GM23338 (cell line): ENCODE measurements around the gene SLCO3A1. TPM values are rescaled to one million over a fixed set of nuclear protein-coding genes. Genes with fewer than 3 reads are reported as not detected.

ENCODE experiments used
- ATAC-seq: fragments of 200-7000 bp; cut with Tn5 transposase; 3 replicates; pipeline ENCODE4 v1.9.1; 2020
- DNase-seq: peaks from one replicate; pipeline ENCODE4 v3.0.0-alpha.2; 2015; ENCODE audit warnings: low spot score
- H2AFZ ChIP-seq: fragments of 200-600 bp; sonication (generic); 2 replicates; pipeline ENCODE4 v1.8.0; 2016; ENCODE audit warnings: antibody characterized with exemption, mild to moderate bottlenecking, moderate library complexity
- H3F3A ChIP-seq: fragments of 200-600 bp; sonication (generic); replicated peaks from 2 replicates; pipeline ENCODE4 v1.8.0; 2017; ENCODE audit warnings: antibody characterized with exemption, mixed run types, low read depth
- H3K27ac ChIP-seq: fragments of 200-600 bp; sonication (generic); 2 replicates; pipeline ENCODE4 v1.6.1; 2016; ENCODE audit warnings: low read depth
- H3K27me3 ChIP-seq: fragments of 200-600 bp; sonication (generic); 2 replicates; pipeline ENCODE4 v1.8.0; 2016; ENCODE audit warnings: mild to moderate bottlenecking, mixed run types, moderate library complexity; ENCODE audit not compliant: insufficient read depth
- H3K36me3 ChIP-seq: fragments of 200-600 bp; sonication (generic); 2 replicates; pipeline ENCODE4 v1.8.0; 2016; ENCODE audit warnings: mild to moderate bottlenecking; ENCODE audit not compliant: insufficient read depth
- H3K4me1 ChIP-seq: fragments of 200-600 bp; sonication (generic); 2 replicates; pipeline ENCODE4 v1.8.0; 2016; ENCODE audit warnings: mild to moderate bottlenecking, moderate library complexity; ENCODE audit not compliant: insufficient read depth
- H3K4me2 ChIP-seq: fragments of 200-600 bp; sonication (generic); 2 replicates; pipeline ENCODE4 v1.7.1; 2017; ENCODE audit warnings: mixed run types
- H3K4me3 ChIP-seq: fragments of 200-600 bp; sonication (generic); 2 replicates; pipeline ENCODE4 v1.6.1; 2016; ENCODE audit warnings: mixed run types
- H3K79me2 ChIP-seq: fragments of 200-600 bp; sonication (generic); replicated peaks from 2 replicates; pipeline ENCODE4 v1.8.0; 2017; ENCODE audit warnings: mild to moderate bottlenecking; ENCODE audit not compliant: insufficient read depth
- H3K9me2 ChIP-seq: fragments of 200-600 bp; sonication (generic); 2 replicates; pipeline ENCODE4 v1.8.0; 2017; ENCODE audit not compliant: insufficient read depth
- H4K20me1 ChIP-seq: fragments of 200-600 bp; sonication (generic); replicated peaks from 2 replicates; pipeline ENCODE4 v1.8.0; 2017; ENCODE audit warnings: mild to moderate bottlenecking; ENCODE audit not compliant: insufficient read depth
- H3K27ac Mint-ChIP-seq: 2 replicates; pipeline ENCODE4 v1.8.0; 2020; ENCODE audit warnings: inconsistent platforms, mild to moderate bottlenecking, moderate library complexity, mixed read lengths
- H3K27me3 Mint-ChIP-seq: 3 replicates; pipeline ENCODE4 v1.8.0; 2022; ENCODE audit warnings: low read depth, mild to moderate bottlenecking, moderate library complexity, mixed read lengths, inconsistent platforms; ENCODE audit not compliant: insufficient read depth, poor library complexity
- H3K36me3 Mint-ChIP-seq: 3 replicates; pipeline ENCODE4 v1.8.0; 2021; ENCODE audit warnings: low read depth, mild to moderate bottlenecking, inconsistent platforms, moderate library complexity, mixed read lengths
- H3K4me1 Mint-ChIP-seq: 3 replicates; pipeline ENCODE4 v1.8.0; 2020; ENCODE audit warnings: mild to moderate bottlenecking, inconsistent platforms, mixed read lengths
- H3K4me3 Mint-ChIP-seq: 3 replicates; pipeline ENCODE4 v1.8.0; 2021; ENCODE audit warnings: moderate library complexity, mild to moderate bottlenecking, inconsistent platforms, mixed read lengths
- H3K9me3 Mint-ChIP-seq: 3 replicates; pipeline ENCODE4 v1.8.0; 2020; ENCODE audit warnings: moderate library complexity, mild to moderate bottlenecking, inconsistent platforms, mixed read lengths
- CREB1 ChIP-seq: fragments of 250-450 bp; sonication (Bioruptor Pico); IDR thresholded peaks from 2 replicates; pipeline ENCODE4 v1.5.0; 2020; ENCODE audit warnings: low read depth, mild to moderate bottlenecking, moderate library complexity
- CTCF ChIP-seq, 2 experiments: fragments of 200-600 bp in 1 of 2; sonication (generic) in 1 of 2; conservative IDR thresholded peaks; 2 replicates each; pipeline versions ENCODE4 v1.5.1 to v1.6.1; 2016 to 2017; ENCODE audit warnings: antibody characterized with exemption in 2 of 2, low read depth in 2 of 2, mild to moderate bottlenecking in 2 of 2, moderate library complexity in 1 of 2
- EZH2 ChIP-seq: fragments of 200-600 bp; sonication (generic); IDR thresholded peaks from one replicate; pipeline ENCODE4 v1.8.0; 2017; ENCODE audit warnings: antibody characterized with exemption, mild to moderate bottlenecking, low read depth; ENCODE audit not compliant: unreplicated experiment
- EZH2phosphoT487 ChIP-seq: fragments of 200-600 bp; sonication (generic); IDR thresholded peaks from one replicate; pipeline ENCODE4 v1.8.1; 2018; ENCODE audit warnings: antibody characterized with exemption; ENCODE audit not compliant: unreplicated experiment
- JUNB ChIP-seq: IDR thresholded peaks from one replicate; pipeline ENCODE4 v1.6.1; 2016; ENCODE audit warnings: antibody characterized with exemption; ENCODE audit not compliant: unreplicated experiment
- NANOG ChIP-seq: IDR thresholded peaks from 2 replicates; pipeline ENCODE4 v1.6.1; 2016; ENCODE audit warnings: antibody characterized with exemption, borderline replicate concordance
- POLR2AphosphoS5 ChIP-seq: IDR thresholded peaks from 2 replicates; pipeline ENCODE4 v1.6.1; 2016; ENCODE audit warnings: antibody characterized with exemption, low read depth
- REST ChIP-seq: IDR thresholded peaks from one replicate; pipeline ENCODE4 v1.6.1; 2018; ENCODE audit warnings: antibody characterized with exemption; ENCODE audit not compliant: unreplicated experiment
- STAT1 ChIP-seq: IDR thresholded peaks from one replicate; pipeline ENCODE4 v1.6.1; 2016; ENCODE audit warnings: antibody characterized with exemption; ENCODE audit not compliant: unreplicated experiment
- ZNF114 ChIP-seq: fragments of 250-450 bp; sonication (Bioruptor Pico); IDR thresholded peaks from 2 replicates; pipeline ENCODE4 v1.5.0; 2020; ENCODE audit warnings: mild to moderate bottlenecking, moderate library complexity
- ZNF331 ChIP-seq: fragments of 250-450 bp; sonication (Bioruptor Pico); IDR thresholded peaks from 2 replicates; pipeline ENCODE4 v1.5.0; 2020; ENCODE audit warnings: low read depth, mild to moderate bottlenecking, moderate library complexity
- polyA plus RNA-seq: library from polyadenylated mRNA; unstranded; fragments of >200 nt; fragmentation: Nextera tagmentation; extraction: Ambion mirVana; gene quantifications from 2 replicates; pipeline ENCODE4 v1.2.1, GENCODE V29; 2016
- total RNA-seq: library from RNA; depleted of rRNA; stranded (reverse); fragments of >200 nt; shearing (Covaris generic); gene quantifications from 2 replicates; pipeline ENCODE4 v1.2.3, GENCODE V29; 2014
- TF ChIP-seq, protein P1 (sequence below): IDR thresholded peaks from 2 replicates; pipeline ENCODE4 v1.6.1; 2016; ENCODE audit warnings: antibody characterized with exemption
- TF ChIP-seq, protein P2 (sequence below): fragments of 250-450 bp; sonication (Bioruptor Pico); IDR thresholded peaks from 2 replicates; pipeline ENCODE4 v1.5.0; 2020; ENCODE audit warnings: mild to moderate bottlenecking, moderate library complexity

The SLCO3A1 gene
- total and polyA plus RNA-seq, 2 experiments from 2014 or later = 7.3 to 9.4 TPM

GRCh38 chr15:91879158-91879557 lies 25.6 kb downstream of the SLCO3A1 start:
- no peak overlapping the region for H3K27ac ChIP-seq
- Mint-ChIP-seq H3K27ac (no peak overlapping the region), H3K27me3 (peaks cover 3% of the 10 kb centered on the region), H3K9me3 (no peaks in the 10 kb centered on the region), H3K36me3 (no peaks in the 10 kb centered on the region), H3K4me1 (peaks cover 33% of the 10 kb centered on the region), H3K4me3 (no peak overlapping the region)
- TF ChIP-seq EZH2 = no peak
- no peak for TF ChIP-seq ZNF331 (CRISPR knock-in tag)
- TF ChIP-seq CREB1 (CRISPR knock-in tag) = no peak
- TF ChIP-seq JUNB = no peak
- no peak for TF ChIP-seq ZNF114
- TF ChIP-seq REST = no peak
- TF ChIP-seq, protein P1, sequence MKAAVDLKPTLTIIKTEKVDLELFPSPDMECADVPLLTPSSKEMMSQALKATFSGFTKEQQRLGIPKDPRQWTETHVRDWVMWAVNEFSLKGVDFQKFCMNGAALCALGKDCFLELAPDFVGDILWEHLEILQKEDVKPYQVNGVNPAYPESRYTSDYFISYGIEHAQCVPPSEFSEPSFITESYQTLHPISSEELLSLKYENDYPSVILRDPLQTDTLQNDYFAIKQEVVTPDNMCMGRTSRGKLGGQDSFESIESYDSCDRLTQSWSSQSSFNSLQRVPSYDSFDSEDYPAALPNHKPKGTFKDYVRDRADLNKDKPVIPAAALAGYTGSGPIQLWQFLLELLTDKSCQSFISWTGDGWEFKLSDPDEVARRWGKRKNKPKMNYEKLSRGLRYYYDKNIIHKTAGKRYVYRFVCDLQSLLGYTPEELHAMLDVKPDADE = no peak
- TF ChIP-seq NANOG = no peak
- TF ChIP-seq EZH2phosphoT487 = no peak
- no peak for TF ChIP-seq POLR2AphosphoS5
- TF ChIP-seq, protein P2, sequence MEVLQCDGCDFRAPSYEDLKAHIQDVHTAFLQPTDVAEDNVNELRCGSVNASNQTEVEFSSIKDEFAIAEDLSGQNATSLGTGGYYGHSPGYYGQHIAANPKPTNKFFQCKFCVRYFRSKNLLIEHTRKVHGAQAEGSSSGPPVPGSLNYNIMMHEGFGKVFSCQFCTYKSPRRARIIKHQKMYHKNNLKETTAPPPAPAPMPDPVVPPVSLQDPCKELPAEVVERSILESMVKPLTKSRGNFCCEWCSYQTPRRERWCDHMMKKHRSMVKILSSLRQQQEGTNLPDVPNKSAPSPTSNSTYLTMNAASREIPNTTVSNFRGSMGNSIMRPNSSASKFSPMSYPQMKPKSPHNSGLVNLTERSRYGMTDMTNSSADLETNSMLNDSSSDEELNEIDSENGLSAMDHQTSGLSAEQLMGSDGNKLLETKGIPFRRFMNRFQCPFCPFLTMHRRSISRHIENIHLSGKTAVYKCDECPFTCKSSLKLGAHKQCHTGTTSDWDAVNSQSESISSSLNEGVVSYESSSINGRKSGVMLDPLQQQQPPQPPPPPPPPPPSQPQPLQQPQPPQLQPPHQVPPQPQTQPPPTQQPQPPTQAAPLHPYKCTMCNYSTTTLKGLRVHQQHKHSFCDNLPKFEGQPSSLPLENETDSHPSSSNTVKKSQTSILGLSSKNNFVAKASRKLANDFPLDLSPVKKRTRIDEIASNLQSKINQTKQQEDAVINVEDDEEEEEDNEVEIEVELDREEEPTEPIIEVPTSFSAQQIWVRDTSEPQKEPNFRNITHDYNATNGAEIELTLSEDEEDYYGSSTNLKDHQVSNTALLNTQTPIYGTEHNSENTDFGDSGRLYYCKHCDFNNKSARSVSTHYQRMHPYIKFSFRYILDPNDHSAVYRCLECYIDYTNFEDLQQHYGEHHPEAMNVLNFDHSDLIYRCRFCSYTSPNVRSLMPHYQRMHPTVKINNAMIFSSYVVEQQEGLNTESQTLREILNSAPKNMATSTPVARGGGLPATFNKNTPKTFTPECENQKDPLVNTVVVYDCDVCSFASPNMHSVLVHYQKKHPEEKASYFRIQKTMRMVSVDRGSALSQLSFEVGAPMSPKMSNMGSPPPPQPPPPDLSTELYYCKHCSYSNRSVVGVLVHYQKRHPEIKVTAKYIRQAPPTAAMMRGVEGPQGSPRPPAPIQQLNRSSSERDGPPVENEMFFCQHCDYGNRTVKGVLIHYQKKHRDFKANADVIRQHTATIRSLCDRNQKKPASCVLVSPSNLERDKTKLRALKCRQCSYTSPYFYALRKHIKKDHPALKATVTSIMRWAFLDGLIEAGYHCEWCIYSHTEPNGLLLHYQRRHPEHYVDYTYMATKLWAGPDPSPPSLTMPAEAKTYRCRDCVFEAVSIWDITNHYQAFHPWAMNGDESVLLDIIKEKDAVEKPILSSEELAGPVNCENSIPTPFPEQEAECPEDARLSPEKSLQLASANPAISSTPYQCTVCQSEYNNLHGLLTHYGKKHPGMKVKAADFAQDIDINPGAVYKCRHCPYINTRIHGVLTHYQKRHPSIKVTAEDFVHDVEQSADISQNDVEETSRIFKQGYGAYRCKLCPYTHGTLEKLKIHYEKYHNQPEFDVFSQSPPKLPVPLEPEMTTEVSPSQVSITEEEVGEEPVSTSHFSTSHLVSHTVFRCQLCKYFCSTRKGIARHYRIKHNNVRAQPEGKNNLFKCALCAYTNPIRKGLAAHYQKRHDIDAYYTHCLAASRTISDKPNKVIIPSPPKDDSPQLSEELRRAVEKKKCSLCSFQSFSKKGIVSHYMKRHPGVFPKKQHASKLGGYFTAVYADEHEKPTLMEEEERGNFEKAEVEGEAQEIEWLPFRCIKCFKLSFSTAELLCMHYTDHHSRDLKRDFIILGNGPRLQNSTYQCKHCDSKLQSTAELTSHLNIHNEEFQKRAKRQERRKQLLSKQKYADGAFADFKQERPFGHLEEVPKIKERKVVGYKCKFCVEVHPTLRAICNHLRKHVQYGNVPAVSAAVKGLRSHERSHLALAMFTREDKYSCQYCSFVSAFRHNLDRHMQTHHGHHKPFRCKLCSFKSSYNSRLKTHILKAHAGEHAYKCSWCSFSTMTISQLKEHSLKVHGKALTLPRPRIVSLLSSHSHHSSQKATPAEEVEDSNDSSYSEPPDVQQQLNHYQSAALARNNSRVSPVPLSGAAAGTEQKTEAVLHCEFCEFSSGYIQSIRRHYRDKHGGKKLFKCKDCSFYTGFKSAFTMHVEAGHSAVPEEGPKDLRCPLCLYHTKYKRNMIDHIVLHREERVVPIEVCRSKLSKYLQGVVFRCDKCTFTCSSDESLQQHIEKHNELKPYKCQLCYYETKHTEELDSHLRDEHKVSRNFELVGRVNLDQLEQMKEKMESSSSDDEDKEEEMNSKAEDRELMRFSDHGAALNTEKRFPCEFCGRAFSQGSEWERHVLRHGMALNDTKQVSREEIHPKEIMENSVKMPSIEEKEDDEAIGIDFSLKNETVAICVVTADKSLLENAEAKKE (CRISPR knock-in tag) = no peak
- no peak for TF ChIP-seq STAT1
- TF ChIP-seq CTCF (conservative IDR thresholded peaks at IDR 0.05; ENCODE audit: low read depth in 2 of 2) = no peak
- H3K9me2 ChIP-seq = no peaks in the 10 kb centered on the region
- H4K20me1 ChIP-seq = no peaks in the 10 kb centered on the region; the same call in 1 of the 2 replicates
- H3K4me3 ChIP-seq = no peak overlapping the region
- no peak for DNase-seq
- no peak overlapping the region for H3K4me2 ChIP-seq
- peaks cover 20% of the 10 kb centered on the region for H3K4me1 ChIP-seq
- H3K36me3 ChIP-seq = no peaks in the 10 kb centered on the region
- no peaks in the 10 kb centered on the region for H3K27me3 ChIP-seq
- H2AFZ ChIP-seq = no peak overlapping the region
- H3F3A ChIP-seq = no peaks in the 10 kb centered on the region
- ATAC-seq = no peak
- peaks cover 18% of the 10 kb centered on the region for H3K79me2 ChIP-seq
